ENCODE measurements around the gene SLC38A4.

SLC38A4 gene

GRCh38 chr12:46777587-46777986 is 48.2 kb downstream of the SLC38A4 start:
- no peaks in the 10 kb centered on the region for H3K79me2 ChIP-seq (ENCODE audit: low read length)
- no peak overlapping the region for H3K4me2 ChIP-seq (ENCODE audit: low read depth, low read length)
- no peak for TF ChIP-seq EZH2 (optimal IDR thresholded peaks at IDR 0.05; ENCODE audit: low read depth, low read length)
- no peak for TF ChIP-seq EZH2phosphoT487 (IDR thresholded peaks at IDR 0.05; ENCODE audit: low read length)
- no peak for TF ChIP-seq CTCF (IDR thresholded peaks at IDR 0.05; ENCODE audit: low read length)
- H3F3A ChIP-seq (ENCODE audit: insufficient read depth, low read length) = no peaks in the 10 kb centered on the region
- H4K20me1 ChIP-seq (ENCODE audit: insufficient read depth, low read length) = no peaks in the 10 kb centered on the region
- no peak overlapping the region for H2AFZ ChIP-seq (ENCODE audit: low read length)
- no peaks in the 10 kb centered on the region for H3K9me3 ChIP-seq (replicated peaks; ENCODE audit: insufficient read depth, low read length)
- H3K9ac ChIP-seq (ENCODE audit: low read length) = no peak overlapping the region
- H3K27me3 ChIP-seq (replicated peaks; ENCODE audit: insufficient read depth, low read length) = no peaks in the 10 kb centered on the region
- no peaks in the 10 kb centered on the region for H3K4me1 ChIP-seq (ENCODE audit: low read length)
- H3K27ac ChIP-seq (ENCODE audit: low read length) = no peak overlapping the region
- H3K9me2 ChIP-seq (replicated peaks; ENCODE audit: insufficient read depth, low read length) = no peaks in the 10 kb centered on the region
- H3K36me3 ChIP-seq (replicated peaks; ENCODE audit: insufficient read depth, low read length) = no peaks in the 10 kb centered on the region
- H3K4me3 ChIP-seq (ENCODE audit: low read length) = no peak overlapping the region
- DNase-seq = no peak

GRCh38 chr12:46775796-46776195 is 50.0 kb downstream of the SLC38A4 start:
- Histone ChIP-seq H3K27me3 (replicated peaks; ENCODE audit: insufficient read depth, low read length) (no peaks in the 10 kb centered on the region), H3K4me3 (ENCODE audit: low read length) (no peak overlapping the region), H3K4me2 (ENCODE audit: low read depth, low read length) (no peak overlapping the region), H3K36me3 (replicated peaks; ENCODE audit: insufficient read depth, low read length) (no peaks in the 10 kb centered on the region), H3K27ac (ENCODE audit: low read length) (no peak overlapping the region), H3K79me2 (ENCODE audit: low read length) (no peaks in the 10 kb centered on the region), H3K9ac (ENCODE audit: low read length) (no peak overlapping the region), H3F3A (ENCODE audit: insufficient read depth, low read length) (no peaks in the 10 kb centered on the region), H4K20me1 (ENCODE audit: insufficient read depth, low read length) (no peaks in the 10 kb centered on the region), H3K9me2 (replicated peaks; ENCODE audit: insufficient read depth, low read length) (no peaks in the 10 kb centered on the region), H3K9me3 (replicated peaks; ENCODE audit: insufficient read depth, low read length) (no peaks in the 10 kb centered on the region), H2AFZ (ENCODE audit: low read length) (no peak overlapping the region), H3K4me1 (ENCODE audit: low read length) (no peaks in the 10 kb centered on the region)
- TF ChIP-seq EZH2 (optimal IDR thresholded peaks at IDR 0.05; ENCODE audit: low read depth, low read length) (no peak), EZH2phosphoT487 (IDR thresholded peaks at IDR 0.05; ENCODE audit: low read length) (no peak), CTCF (IDR thresholded peaks at IDR 0.05; ENCODE audit: low read length) (no peak)
- DNase-seq = no peak

GRCh38 chr12:46774322-46774633 is 51.5 kb downstream of the SLC38A4 start:
- H3K4me2 ChIP-seq (ENCODE audit: low read depth, low read length) = no peak overlapping the region
- no peak for DNase-seq
- no peaks in the 10 kb centered on the region for H4K20me1 ChIP-seq (ENCODE audit: insufficient read depth, low read length)
- H3K36me3 ChIP-seq (replicated peaks; ENCODE audit: insufficient read depth, low read length) = no peaks in the 10 kb centered on the region
- H3K4me3 ChIP-seq (ENCODE audit: low read length) = no peak overlapping the region
- H3K9me3 ChIP-seq (replicated peaks; ENCODE audit: insufficient read depth, low read length) = no peaks in the 10 kb centered on the region
- no peak overlapping the region for H3K9ac ChIP-seq (ENCODE audit: low read length)
- H3K9me2 ChIP-seq (replicated peaks; ENCODE audit: insufficient read depth, low read length) = no peaks in the 10 kb centered on the region
- H3K27ac ChIP-seq (ENCODE audit: low read length) = no peak overlapping the region
- no peak for TF ChIP-seq CTCF (IDR thresholded peaks at IDR 0.05; ENCODE audit: low read length)
- no peak for TF ChIP-seq EZH2phosphoT487 (IDR thresholded peaks at IDR 0.05; ENCODE audit: low read length)
- TF ChIP-seq EZH2 (optimal IDR thresholded peaks at IDR 0.05; ENCODE audit: low read depth, low read length) = no peak
- H3K79me2 ChIP-seq (ENCODE audit: low read length) = no peaks in the 10 kb centered on the region
- no peaks in the 10 kb centered on the region for H3K27me3 ChIP-seq (replicated peaks; ENCODE audit: insufficient read depth, low read length)
- no peak overlapping the region for H2AFZ ChIP-seq (ENCODE audit: low read length)
- H3F3A ChIP-seq (ENCODE audit: insufficient read depth, low read length) = no peaks in the 10 kb centered on the region
- H3K4me1 ChIP-seq (ENCODE audit: low read length) = no peaks in the 10 kb centered on the region
